WI38 (cell line): Measurements from ENCODE around the gene KNOP1.

ENCODE experiments used
- H3K4me3 ChIP-seq: 2 replicates; pipeline ENCODE4 v1.5.1; 2011; ENCODE audit warnings: low read depth, mild to moderate bottlenecking, control low read depth, low read length
- TF ChIP-seq, protein P1 (sequence below): IDR thresholded peaks from 2 replicates; pipeline ENCODE4 v1.5.1; 2012; ENCODE audit warnings: low read depth, mild to moderate bottlenecking, control low read depth, low read length

The KNOP1 gene

DNA sequence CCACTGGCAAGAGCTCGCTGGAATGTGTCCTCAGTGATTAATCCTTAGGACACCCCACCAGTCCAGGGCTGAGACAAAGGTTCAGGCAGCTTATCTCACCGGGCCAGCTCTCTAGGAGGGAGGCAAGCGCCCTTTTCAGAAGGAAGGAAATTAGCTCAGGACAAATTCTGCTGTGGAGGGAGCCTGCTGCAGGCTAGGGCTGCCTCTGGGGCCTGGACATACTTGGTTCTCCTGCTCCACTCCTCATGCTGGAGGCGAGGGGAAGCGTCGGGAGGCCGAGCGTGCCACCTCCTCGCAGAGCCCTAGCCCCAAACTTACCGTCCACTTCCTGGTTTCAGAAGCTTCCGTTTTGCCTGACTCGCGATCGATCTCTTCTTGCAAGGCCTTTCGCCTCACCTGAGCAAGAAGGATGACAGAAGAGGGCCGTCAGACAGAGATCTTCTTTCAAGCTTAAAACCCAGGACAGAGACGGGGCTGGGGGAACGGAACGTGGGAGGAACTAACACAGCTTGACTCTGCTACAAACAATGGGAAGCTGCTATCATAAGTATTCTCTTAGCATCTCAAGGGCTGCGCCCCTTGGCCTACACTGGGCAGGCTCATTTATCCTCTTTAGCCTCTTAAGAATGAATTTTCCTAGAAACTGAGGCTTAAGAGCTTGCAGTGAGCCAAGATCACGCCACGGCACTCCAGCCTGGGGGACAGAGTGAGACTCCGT lies 7.7 kb downstream of the KNOP1 start:
- TF ChIP-seq, protein P1, sequence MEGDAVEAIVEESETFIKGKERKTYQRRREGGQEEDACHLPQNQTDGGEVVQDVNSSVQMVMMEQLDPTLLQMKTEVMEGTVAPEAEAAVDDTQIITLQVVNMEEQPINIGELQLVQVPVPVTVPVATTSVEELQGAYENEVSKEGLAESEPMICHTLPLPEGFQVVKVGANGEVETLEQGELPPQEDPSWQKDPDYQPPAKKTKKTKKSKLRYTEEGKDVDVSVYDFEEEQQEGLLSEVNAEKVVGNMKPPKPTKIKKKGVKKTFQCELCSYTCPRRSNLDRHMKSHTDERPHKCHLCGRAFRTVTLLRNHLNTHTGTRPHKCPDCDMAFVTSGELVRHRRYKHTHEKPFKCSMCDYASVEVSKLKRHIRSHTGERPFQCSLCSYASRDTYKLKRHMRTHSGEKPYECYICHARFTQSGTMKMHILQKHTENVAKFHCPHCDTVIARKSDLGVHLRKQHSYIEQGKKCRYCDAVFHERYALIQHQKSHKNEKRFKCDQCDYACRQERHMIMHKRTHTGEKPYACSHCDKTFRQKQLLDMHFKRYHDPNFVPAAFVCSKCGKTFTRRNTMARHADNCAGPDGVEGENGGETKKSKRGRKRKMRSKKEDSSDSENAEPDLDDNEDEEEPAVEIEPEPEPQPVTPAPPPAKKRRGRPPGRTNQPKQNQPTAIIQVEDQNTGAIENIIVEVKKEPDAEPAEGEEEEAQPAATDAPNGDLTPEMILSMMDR, result no peak
- H3K4me3 ChIP-seq, result no peak overlapping the region

DNA sequence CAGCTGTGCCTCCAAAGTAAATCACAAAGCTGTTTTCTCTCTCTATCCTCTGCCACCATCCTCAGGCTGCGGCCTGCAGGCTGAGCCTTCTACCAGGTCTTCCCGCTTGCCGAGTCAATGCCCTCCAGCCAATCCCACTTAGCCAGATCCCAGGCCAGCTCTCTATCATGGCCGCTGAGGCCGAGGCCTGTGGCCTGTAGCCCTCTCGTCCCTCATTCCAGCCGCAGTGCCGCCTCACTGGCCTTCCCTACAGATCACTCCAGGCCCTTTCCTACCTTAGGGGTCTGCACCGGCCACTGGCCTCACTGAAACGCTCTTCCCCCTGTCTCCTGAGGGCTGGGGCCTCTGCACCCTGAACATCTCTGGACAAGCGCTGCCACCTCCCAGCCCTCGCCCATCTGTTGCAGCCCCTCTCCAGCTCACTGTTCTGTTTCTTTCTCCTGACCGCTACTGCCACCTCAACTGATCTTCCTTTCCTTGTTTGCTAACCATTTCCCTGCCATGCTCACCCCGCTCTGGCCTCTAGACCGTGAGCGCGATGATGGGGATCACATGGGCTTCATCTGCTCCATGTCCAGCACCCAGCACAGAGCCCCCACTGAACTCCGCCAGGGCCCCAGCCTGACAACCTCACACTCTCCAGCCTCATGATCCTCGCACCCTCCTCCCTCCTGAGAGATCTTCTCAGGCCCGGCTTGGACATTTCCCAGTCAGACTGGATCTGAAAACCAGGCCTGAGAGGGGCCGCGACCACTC lies 8.5 kb downstream of the KNOP1 start:
- no peak overlapping the region for H3K4me3 ChIP-seq
- TF ChIP-seq, protein P1, result no peak

DNA sequence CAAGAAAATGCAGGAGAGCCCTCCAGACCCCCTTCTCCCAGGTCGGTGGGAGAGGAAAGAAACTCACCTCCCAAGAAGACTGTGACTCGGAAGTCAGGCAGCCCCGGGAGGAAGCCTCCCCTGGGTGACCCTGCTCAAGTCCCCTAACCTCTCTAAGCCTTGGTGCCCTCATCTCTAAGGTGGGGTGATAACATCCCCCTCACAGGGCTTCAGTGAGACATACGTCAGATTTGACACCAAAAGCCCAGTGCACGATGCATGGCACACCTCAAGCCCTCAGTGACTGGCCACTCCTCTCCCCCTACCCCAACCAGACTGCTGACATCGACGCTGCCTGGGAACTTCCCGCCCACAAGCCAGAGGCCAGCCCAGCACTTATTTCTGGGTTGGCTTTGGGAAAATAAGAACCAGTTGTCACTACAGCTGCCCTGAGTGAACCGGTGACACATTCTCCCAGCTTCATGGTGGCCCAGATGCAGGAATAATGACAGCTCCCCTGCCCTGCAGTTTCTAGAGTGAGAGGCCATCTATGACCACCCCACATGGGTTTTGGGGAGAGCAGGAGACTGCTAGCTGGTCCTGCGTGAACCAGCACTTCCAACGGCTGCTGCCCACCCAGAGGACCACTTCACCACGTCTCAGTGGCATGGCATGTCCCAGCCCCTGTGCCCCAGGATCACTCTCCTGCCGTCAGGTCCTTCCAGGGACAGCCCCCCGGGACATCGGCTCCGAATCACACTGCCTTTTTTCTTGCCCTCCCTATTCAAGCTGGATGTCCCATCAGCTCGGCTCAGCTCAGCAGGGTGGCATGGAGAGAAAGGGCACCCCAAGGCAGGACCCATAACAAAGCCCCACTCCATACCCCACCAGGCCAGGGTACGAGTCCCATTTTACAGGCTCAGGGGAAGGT lies 9.5 kb downstream of the KNOP1 start:
- TF ChIP-seq, protein P1, result no peak
- H3K4me3 ChIP-seq, result no peak overlapping the region

DNA sequence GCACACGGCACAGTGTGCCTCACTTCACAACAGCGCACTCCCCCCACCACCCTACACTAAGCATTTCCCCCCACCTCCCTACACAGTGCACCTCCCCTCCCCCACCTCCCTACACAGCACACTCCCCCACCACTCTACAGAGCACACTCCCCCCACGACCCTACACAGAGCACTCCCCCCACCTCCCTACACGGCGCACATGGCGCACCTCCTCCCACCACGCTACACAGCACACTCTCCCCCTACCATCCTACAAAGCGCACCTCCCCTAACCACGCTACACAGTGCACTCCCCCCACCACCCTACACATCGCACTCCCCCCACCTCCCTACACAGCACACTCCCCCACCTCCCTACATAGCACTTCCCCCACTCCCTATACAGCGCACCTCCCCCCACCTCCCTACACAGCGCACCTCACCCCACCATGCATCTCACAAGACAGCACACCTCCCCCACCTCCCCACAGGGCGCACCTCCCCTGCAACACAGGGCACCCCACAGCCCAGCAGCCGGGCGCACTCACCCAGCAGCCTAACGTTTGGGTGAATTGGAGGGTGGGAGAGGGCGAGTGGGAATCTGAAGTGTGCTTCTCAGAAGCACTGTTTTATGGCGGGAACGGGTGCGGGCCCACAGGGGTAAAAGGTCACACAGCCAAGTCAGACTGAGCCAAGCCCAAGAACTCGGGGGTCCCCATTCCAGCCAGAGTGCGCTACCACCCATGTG lies 10.3 kb downstream of the KNOP1 start:
- TF ChIP-seq, protein P1, result no peak
- H3K4me3 ChIP-seq, result no peak overlapping the region

DNA sequence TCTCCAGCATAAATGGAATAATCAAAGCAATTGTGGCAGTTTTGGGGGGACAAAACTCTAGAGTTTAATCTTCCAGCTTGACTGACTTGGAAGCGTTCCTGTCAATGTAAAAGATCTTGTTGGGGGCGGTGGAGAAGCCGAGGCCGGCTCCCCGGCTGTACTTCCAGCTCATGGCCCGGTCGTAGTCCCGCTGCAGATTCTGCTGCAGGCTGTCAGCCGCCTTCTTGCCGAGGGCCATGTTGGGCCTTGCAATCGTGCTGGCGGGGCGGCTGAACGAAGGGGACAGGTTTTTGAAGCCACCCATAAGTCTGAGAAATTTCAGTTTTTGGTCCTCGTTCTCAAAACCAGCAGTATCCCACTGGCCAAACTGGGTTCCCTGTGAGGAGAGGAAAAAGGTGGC lies 11.2 kb downstream of the KNOP1 start:
- TF ChIP-seq, protein P1, result no peak
- H3K4me3 ChIP-seq, result no peak overlapping the region

DNA sequence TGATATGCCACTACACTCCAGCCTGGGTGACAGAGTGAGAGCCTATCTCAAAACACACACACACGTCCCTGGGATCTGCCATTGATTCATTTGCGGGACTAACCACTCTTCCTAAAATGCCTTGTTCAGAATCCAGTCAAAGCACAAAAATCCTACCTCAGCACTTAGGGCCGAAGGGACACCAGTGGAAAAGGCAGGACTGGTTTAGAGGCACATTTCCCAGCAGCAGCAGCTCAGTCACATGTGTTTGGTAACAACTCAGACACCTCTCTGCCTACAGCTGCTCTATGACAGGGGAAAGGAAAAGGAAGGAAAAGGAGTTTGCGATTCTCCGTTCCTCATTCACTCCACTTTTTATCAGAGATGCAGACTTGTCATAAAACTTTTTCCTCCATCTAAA lies 12.2 kb downstream of the KNOP1 start:
- TF ChIP-seq, protein P1, result no peak
- H3K4me3 ChIP-seq, result no peak overlapping the region
